HL-60/S4 (cell line): Measurements from ENCODE around the gene EFCAB12.
"Not testable (repeated sequence)": the region's sequence is repeated elsewhere in the genome, so short reads cannot be mapped to it uniquely, and the experiment has no call there.

Experiments
- in situ Hi-C: fragments of 300-500 bp; cut with MboI; formaldehyde crosslinking; loops from 2 replicates; pipeline ENCODE4 v1.14.3; 2022; ENCODE audit warnings: low sequenced_read_pairs

EFCAB12 gene

GRCh38 chr3:129421988-129422745 is 6.3 kb downstream of the EFCAB12 start:
- in situ Hi-C loops: no loop called here

GRCh38 chr3:129421236-129421883 is 7.1 kb downstream of the EFCAB12 start:
- in situ Hi-C loops: no loop called here

- in situ Hi-C loops: no loop called here
Measured at GRCh38 chr3:129419476-129419875, 9.0 kb downstream of the EFCAB12 start.

- in situ Hi-C loops: no loop called here
Measured at GRCh38 chr3:129418041-129418973, 10.1 kb downstream of the EFCAB12 start.

- in situ Hi-C loops: no loop called here
Measured at GRCh38 chr3:129417326-129417725, 11.1 kb downstream of the EFCAB12 start.

- in situ Hi-C loops: no loop called here
Measured at GRCh38 chr3:129416415-129416814, 12.0 kb downstream of the EFCAB12 start.

GRCh38 chr3:129415830-129416229 is 12.6 kb downstream of the EFCAB12 start:
- in situ Hi-C loops: no loop called here

DNA sequence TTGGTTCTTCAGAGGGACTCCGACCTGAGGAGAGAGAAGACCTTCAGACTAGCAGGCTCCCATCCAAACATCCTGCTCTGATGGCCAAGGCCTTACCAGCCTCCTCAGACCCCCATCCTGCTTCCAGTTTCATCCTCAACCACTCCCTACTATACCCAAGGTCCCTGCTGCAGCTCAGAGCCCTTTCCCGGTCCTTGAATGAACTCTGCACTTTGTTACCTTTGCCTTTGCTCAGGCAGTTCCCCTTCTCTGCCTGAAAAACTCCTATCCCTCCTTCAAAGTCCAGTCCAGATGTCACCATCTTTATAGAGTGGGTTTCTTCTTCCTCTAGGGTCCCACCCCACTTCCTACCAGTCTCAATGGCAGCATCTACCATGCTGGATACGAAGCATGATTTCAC is 13.1 kb downstream of the EFCAB12 start:
- in situ Hi-C loops: no loop called here

GRCh38 chr3:129413687-129414506 is 14.5 kb downstream of the EFCAB12 start:
- in situ Hi-C loops: no loop called here

DNA sequence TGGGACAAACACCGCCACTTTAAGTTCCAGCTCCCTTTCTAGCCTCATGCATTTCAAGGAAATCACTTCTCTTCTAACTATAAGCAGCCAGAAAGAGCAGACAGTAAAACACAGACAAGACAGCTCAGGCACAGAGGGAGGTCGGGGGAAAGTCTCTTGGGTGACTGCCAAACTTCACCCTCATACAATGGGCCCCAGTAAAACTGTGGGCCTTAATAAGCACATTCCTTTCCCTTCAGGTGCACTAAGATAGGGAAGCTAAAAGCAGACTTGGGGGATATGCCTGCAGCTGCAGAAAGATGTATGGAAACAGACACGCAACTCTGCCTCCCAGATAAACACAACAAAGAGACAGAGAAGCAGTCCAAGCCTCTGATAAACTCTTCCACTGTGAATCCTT is 15.2 kb downstream of the EFCAB12 start:
- in situ Hi-C loops: not testable (repeated sequence)

- in situ Hi-C loops: no loop called here
Measured at GRCh38 chr3:129412542-129413198, 15.8 kb downstream of the EFCAB12 start.

- in situ Hi-C loops: no loop called here
Measured at GRCh38 chr3:129410971-129411370, 17.5 kb downstream of the EFCAB12 start.

DNA sequence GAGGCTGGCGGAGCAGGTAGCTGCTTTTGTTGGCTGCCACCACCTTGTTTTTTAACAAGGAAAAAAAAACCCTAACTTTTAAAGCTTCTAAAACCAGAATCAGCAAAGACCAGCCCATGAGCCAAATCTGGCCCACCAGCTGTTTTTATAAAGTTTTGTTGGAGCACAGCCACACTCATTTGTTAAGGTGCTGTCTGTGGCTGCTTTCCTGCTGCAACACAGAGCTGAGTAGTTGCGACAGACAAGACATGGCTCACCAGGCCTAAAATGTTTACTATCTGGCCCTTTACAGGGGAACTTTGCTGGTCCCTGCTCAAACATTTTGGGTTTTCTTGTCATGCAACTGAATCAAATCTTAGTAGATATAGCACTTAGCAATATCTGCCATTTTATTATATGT is 18.9 kb downstream of the EFCAB12 start:
- in situ Hi-C loops: no loop called here

GRCh38 chr3:129404610-129405009 is 23.8 kb downstream of the EFCAB12 start:
- in situ Hi-C loops: no loop called here

GRCh38 chr3:129404130-129404529 is 24.3 kb downstream of the EFCAB12 start:
- in situ Hi-C loops: no loop called here

DNA sequence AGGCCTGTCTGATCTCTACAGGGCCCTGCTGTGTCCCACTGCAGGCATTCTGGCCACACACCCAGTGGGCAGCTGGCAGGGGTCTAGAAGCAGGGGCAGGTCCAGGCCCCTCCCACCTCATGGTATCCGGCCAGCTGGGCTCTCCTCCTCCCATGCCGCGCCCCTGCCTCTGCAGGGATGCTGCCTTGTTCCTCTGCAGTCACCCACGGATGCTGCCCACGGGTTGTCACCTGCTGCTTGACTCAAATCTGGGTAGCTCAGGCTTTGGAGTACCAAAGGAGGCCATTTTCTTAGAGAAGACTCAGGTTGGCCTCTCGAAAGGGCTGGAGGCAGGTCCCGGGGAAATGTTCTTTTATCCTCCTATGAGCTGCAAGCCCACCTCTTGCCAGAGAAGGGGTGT is 25.0 kb downstream of the EFCAB12 start:
- in situ Hi-C loops: no loop called here

GRCh38 chr3:129402616-129403015 is 25.8 kb downstream of the EFCAB12 start:
- in situ Hi-C loops: no loop called here

GRCh38 chr3:129402210-129402609 is 26.2 kb downstream of the EFCAB12 start:
- in situ Hi-C loops: no loop called here

DNA sequence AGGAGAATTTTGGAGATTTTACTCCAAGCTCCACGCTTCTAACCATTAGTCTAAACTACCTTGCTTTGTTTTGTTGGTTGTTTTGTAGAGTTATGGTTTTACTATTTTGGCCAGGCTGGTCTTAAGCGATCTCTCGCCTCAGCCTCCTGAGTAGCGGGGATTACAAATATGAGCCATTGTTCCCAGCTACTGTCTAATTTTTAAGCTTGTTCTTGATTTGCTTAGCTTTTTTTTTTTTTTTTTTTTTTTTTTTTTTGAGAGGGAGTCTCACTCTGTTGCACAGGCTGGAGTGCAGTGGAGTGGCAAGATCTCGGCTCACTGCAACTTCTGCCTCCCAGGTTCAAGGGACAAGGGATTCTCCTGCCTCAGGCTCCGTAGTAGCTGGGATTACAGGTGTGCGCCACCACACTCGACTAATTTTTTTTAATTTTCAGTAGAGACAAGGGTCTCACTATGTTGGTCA is 28.5 kb downstream of the EFCAB12 start:
- in situ Hi-C loops: no loop called here
